ENCODE results near the gene STEAP4. TPM values are rescaled to one million over a fixed set of nuclear protein-coding genes. Genes with fewer than 3 reads are reported as not detected.

Gene STEAP4
- total RNA-seq, 2 donors from 2014 or later, result 14.3 to 14.8 TPM

DNA sequence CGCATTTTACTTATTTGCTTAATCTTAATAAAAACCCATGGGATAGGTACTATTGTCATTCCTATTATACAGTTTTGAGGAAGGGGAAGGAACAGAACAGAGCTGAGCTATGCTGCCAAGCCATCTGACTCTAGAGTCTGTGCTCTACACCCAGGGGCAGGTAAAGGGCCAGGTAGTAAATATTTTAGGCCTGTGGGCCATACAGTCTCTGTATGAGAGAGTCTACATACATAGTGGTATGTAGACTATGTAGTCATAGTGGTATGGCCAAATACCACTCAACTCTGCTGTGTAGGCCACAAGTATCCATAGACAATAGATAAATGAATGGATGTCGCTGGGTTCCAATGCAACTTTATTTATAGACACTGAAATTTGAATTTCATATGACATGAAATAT is 83.4 kb downstream of the STEAP4 start:
- Histone ChIP-seq H3K9me3 (no peaks in the 10 kb centered on the region), H3K36me3 (replicated peaks in 1 of 2; ENCODE audit: insufficient read depth in 1 of 2, low read depth in 2 of 2) (no peaks in the 10 kb centered on the region), H3K4me3 (no peak overlapping the region), H3K27me3 (no peaks in the 10 kb centered on the region), H3K4me1 (peaks cover 49% of the 10 kb centered on the region), H3K27ac (no peak overlapping the region)
- ATAC-seq, result no peak
- TF ChIP-seq POLR2A (IDR thresholded peaks at IDR 0.05), result no peak
- TF ChIP-seq, protein P1, sequence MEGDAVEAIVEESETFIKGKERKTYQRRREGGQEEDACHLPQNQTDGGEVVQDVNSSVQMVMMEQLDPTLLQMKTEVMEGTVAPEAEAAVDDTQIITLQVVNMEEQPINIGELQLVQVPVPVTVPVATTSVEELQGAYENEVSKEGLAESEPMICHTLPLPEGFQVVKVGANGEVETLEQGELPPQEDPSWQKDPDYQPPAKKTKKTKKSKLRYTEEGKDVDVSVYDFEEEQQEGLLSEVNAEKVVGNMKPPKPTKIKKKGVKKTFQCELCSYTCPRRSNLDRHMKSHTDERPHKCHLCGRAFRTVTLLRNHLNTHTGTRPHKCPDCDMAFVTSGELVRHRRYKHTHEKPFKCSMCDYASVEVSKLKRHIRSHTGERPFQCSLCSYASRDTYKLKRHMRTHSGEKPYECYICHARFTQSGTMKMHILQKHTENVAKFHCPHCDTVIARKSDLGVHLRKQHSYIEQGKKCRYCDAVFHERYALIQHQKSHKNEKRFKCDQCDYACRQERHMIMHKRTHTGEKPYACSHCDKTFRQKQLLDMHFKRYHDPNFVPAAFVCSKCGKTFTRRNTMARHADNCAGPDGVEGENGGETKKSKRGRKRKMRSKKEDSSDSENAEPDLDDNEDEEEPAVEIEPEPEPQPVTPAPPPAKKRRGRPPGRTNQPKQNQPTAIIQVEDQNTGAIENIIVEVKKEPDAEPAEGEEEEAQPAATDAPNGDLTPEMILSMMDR (IDR thresholded peaks at IDR 0.05), result no peak
- intact Hi-C loops (cut with DNase I), result no loop called here
- DNase-seq, result no peak
- WGBS, 2 donors, result 98 to 100% methylated on average over 2 of the region's 2 CpGs

Other genes with a start within 250 kb of the STEAP4 start
- gene SRI, start 86.9 kb downstream of the STEAP4 start, total RNA-seq, result 10 to 100 TPM; 23.1 to 36.3 TPM